ENCODE results near the gene MTMR12.
A peak's percentile ranks its signal among the peaks of the same experiment; 100 is the strongest.
"Not testable (repeated sequence)": the region's sequence is repeated elsewhere in the genome, so short reads cannot be mapped to it uniquely, and the experiment has no call there.

Gene MTMR12

DNA sequence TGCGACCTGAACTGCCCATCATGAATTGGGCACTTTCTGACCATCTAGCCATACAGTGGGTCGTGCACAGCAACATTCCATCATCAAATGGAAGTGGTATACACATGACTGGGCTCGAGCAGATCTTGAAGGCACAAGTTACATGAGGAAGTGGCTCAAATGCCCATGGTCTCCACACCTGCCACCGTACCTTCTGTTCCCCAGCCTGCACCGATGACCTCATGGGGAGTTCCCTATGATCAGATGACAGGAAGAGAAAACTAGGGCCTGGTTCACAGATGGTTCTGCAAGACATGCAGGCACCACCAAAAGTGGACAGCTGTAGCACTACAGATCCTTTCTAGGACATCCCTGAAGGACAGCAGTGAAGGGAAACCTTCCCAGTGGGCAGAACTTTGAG lies 21.8 kb downstream of the MTMR12 start:
- TF ChIP-seq, protein P1, sequence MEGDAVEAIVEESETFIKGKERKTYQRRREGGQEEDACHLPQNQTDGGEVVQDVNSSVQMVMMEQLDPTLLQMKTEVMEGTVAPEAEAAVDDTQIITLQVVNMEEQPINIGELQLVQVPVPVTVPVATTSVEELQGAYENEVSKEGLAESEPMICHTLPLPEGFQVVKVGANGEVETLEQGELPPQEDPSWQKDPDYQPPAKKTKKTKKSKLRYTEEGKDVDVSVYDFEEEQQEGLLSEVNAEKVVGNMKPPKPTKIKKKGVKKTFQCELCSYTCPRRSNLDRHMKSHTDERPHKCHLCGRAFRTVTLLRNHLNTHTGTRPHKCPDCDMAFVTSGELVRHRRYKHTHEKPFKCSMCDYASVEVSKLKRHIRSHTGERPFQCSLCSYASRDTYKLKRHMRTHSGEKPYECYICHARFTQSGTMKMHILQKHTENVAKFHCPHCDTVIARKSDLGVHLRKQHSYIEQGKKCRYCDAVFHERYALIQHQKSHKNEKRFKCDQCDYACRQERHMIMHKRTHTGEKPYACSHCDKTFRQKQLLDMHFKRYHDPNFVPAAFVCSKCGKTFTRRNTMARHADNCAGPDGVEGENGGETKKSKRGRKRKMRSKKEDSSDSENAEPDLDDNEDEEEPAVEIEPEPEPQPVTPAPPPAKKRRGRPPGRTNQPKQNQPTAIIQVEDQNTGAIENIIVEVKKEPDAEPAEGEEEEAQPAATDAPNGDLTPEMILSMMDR (conservative IDR thresholded peaks at IDR 0.05; ENCODE audit: low read length), result no peak
- H3K4me3 ChIP-seq (ENCODE audit: low read length), result no peak overlapping the region
- no peak for DNase-seq (ENCODE audit: low read depth)

DNA sequence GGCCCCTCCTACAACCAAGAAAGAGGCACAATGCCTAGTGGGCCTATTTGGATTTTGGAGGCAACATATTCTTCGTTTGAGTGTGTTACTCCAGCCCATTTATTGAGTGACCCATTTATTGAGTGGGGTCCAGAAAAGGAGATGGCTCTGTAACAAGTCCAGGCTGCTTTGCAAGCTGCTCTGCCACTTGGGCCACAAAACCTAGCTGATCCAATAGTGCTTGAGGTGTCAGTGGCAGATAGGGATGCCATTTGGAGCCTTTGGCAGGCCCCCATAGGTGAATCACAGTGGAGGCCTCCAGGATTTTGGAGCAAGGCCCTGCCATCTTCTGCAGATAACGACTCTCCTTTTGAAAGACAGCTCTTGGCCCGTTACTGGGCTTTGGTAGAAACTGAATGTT lies 22.2 kb downstream of the MTMR12 start:
- DNase-seq (ENCODE audit: low read depth); H3K4me3 ChIP-seq (ENCODE audit: low read length): not testable (repeated sequence)

DNA sequence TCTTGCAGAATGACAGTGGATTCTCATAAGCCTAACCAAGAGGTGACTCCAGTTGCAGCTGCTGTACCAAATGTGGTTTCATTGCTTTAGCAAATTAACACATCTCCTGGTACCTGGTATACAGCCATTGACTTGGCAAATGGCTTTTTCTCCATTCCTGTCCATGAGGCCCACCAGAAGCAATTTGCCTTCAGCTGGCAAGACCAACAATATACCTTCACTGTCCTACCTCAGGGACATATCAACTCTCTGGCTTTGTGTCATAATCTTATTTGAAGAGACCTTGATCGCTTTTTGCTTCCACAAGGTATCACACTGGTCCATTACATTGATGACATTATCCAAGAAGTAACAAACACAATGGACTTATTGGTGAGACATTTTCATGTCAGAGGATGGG lies 22.8 kb downstream of the MTMR12 start:
- H3K4me3 ChIP-seq (ENCODE audit: low read length); DNase-seq (ENCODE audit: low read depth): not testable (repeated sequence)

DNA sequence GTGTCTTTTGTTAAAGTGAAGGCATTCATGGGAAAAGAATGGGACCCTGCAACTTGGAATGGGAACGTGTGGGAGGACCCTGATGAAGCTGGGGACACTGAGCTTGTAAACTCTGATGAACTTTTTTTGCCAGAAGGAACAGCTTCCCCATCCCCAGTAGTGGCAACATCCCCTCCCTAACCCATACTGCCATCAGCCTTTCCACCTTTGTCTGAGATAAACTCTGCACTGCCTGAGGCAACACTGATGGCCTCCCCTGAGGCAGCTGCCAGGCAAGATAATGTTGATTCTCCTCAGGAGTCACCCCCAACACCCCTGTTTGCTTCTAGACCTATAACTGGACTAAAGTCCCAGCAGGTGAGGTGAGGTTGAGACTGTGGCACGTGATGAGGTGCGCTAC lies 24.6 kb downstream of the MTMR12 start:
- not testable (repeated sequence) for DNase-seq (ENCODE audit: low read depth); H3K4me3 ChIP-seq (ENCODE audit: low read length)

DNA sequence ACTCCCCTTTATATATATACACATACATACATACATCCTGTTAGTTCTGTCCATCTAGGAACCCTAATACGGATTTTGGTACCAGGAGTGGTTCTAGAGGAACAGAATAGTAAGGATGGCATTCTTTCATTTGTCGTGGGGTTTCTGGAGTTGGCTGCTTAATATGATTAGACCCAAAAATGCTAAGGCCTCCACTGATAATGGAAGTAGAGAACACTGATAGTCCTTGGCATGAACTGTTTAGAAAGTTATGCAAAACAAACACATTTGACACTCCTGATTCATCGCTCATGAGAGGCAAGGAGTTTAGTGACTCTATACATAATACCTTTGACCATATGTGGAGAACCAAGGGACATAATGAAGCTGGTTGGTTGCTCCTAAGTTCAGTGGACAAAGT lies 25.2 kb downstream of the MTMR12 start:
- DNase-seq (ENCODE audit: low read depth); H3K4me3 ChIP-seq (ENCODE audit: low read length): not testable (repeated sequence)

- no peak overlapping the region for H3K4me3 ChIP-seq (ENCODE audit: low read length)
- TF ChIP-seq, protein P1 (conservative IDR thresholded peaks at IDR 0.05; ENCODE audit: low read length), result no peak
- DNase-seq (ENCODE audit: low read depth), result no peak
These were observed 27.1 kb downstream of the MTMR12 start for GRCh38 chr5:32285510-32286138.

GRCh38 chr5:32283539-32284377 lies 29.0 kb downstream of the MTMR12 start:
- TF ChIP-seq, protein P1 (conservative IDR thresholded peaks at IDR 0.05; ENCODE audit: low read length), result no peak
- DNase-seq (ENCODE audit: low read depth), result peak; percentile 24
- H3K4me3 ChIP-seq (ENCODE audit: low read length), result no peak overlapping the region

GRCh38 chr5:32283061-32283460 lies 29.7 kb downstream of the MTMR12 start:
- no peak for DNase-seq (ENCODE audit: low read depth)
- no peak overlapping the region for H3K4me3 ChIP-seq (ENCODE audit: low read length)

DNA sequence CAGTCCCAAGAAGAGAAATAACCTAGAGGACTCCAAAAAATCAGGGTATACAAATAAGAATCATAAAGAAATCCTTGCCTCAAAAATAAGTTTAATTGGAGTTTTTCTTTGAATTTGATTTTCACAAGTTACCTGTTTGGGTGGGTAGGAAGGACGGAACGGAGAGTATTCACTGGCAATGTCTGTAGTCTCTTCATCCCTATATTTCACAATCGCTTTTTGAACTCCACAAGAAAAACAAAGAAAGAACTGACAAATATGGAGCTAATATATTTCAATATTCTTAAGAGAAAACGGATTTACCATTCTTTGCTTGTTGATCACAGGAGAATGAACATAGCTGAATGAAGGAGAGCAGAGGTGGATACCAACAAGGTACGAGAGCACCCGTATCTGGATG lies 30.1 kb downstream of the MTMR12 start:
- TF ChIP-seq, protein P1 (conservative IDR thresholded peaks at IDR 0.05; ENCODE audit: low read length), result no peak
- H3K4me3 ChIP-seq (ENCODE audit: low read length), result no peak overlapping the region
- no peak for DNase-seq (ENCODE audit: low read depth)

More at GRCh38 chr5:32283061-32283460, 29.7 kb downstream of the MTMR12 start:
- TF ChIP-seq, protein P1 (conservative IDR thresholded peaks at IDR 0.05; ENCODE audit: low read length), result no peak

- not testable (repeated sequence) for H3K4me3 ChIP-seq (ENCODE audit: low read length); DNase-seq (ENCODE audit: low read depth)
These were observed 31.2 kb downstream of the MTMR12 start for GRCh38 chr5:32281378-32282133.

All from AG10803 (cell line).